PC-9 (cell line): Measurements from ENCODE around the gene PSTPIP1. TPM values are rescaled to one million over a fixed set of nuclear protein-coding genes. Genes with fewer than 3 reads are reported as not detected.

Experiments used
- BruUV-seq: library from RNA; stranded (reverse); fragments of 400-500 nt; replicated peaks from 2 replicates; lab custom pipeline; 2021; lab: Mats Ljungman, UMichigan
- CTCF ChIA-PET: fragments of 300-600 bp; sonication (Branson Sonifier 250); formaldehyde crosslinking; loops from one replicate; lab custom pipeline; 2022; ENCODE audit warnings: antibody characterized with exemption; lab: Charles Lee
- POLR2A ChIA-PET: fragments of 300-600 bp; sonication (Branson Sonifier 250); formaldehyde crosslinking; loops from one replicate; lab custom pipeline; 2022; ENCODE audit warnings: antibody characterized with exemption; ENCODE audit not compliant: unreplicated experiment; lab: Charles Lee
- DNase-seq, 2 experiments: peaks; one replicate each; pipeline versions ENCODE4 v3.0.0 to v3.0.0-alpha.2; 2015 to 2022; ENCODE audit warnings: mixed read lengths in 1 of 2
- H2AFZ ChIP-seq: fragments of 200-600 bp; sonication (generic); 2 replicates; pipeline ENCODE4 v1.8.1; 2017; ENCODE audit warnings: antibody characterized with exemption
- H3F3A ChIP-seq: fragments of 200-600 bp; sonication (generic); 2 replicates; pipeline ENCODE4 v1.8.1; 2017; ENCODE audit warnings: antibody characterized with exemption, mild to moderate bottlenecking, low read depth; ENCODE audit not compliant: insufficient read depth
- H3K27ac ChIP-seq: fragments of 200-600 bp; sonication (generic); 2 replicates; pipeline ENCODE4 v1.6.1; 2016; ENCODE audit warnings: mixed run types
- H3K27me3 ChIP-seq: fragments of 200-600 bp; sonication (generic); 2 replicates; pipeline ENCODE4 v1.6.1; 2016; ENCODE audit warnings: low read depth, mixed run types; ENCODE audit not compliant: insufficient read depth
- H3K36me3 ChIP-seq: fragments of 200-600 bp; sonication (generic); 2 replicates; pipeline ENCODE4 v1.6.1; 2016; ENCODE audit warnings: low read depth, mixed run types
- H3K4me1 ChIP-seq: fragments of 200-600 bp; sonication (generic); replicated peaks from 2 replicates; pipeline ENCODE4 v1.6.1; 2016; ENCODE audit warnings: mixed run types; ENCODE audit not compliant: insufficient read depth
- H3K4me2 ChIP-seq: fragments of 200-600 bp; sonication (generic); 2 replicates; pipeline ENCODE4 v1.6.1; 2017; ENCODE audit warnings: mixed run types
- H3K4me3 ChIP-seq: fragments of 200-600 bp; sonication (generic); 2 replicates; pipeline ENCODE4 v1.6.1; 2016; ENCODE audit warnings: mixed run types
- H3K79me2 ChIP-seq: fragments of 200-600 bp; sonication (generic); 2 replicates; pipeline ENCODE4 v1.6.1; 2017; ENCODE audit warnings: low read depth, mixed run types
- H3K9me2 ChIP-seq: fragments of 200-600 bp; sonication (generic); 2 replicates; pipeline ENCODE4 v1.8.1; 2017; ENCODE audit warnings: mild to moderate bottlenecking; ENCODE audit not compliant: insufficient read depth
- H3K9me3 ChIP-seq: fragments of 200-600 bp; sonication (generic); 2 replicates; pipeline ENCODE4 v1.8.1; 2016; ENCODE audit warnings: low read depth; ENCODE audit not compliant: insufficient read depth
- H4K20me1 ChIP-seq: fragments of 200-600 bp; sonication (generic); 2 replicates; pipeline ENCODE4 v1.8.1; 2017; ENCODE audit not compliant: insufficient read depth
- EZH2 ChIP-seq: fragments of 200-600 bp; sonication (generic); IDR thresholded peaks from 2 replicates; pipeline ENCODE4 v1.8.0; 2017; ENCODE audit warnings: antibody characterized with exemption, low read depth
- intact Hi-C: fragments of 100-400 bp; cut with micrococcal nuclease; formaldehyde crosslinking; loops from one replicate; pipeline ENCODE4 v1.10.0; 2022; ENCODE audit not compliant: unreplicated experiment
- total RNA-seq: library from RNA; stranded (reverse); gene quantifications from 2 replicates; pipeline ENCODE4 v1.2.3, GENCODE V29; 2021
- TF ChIP-seq, protein P1 (sequence below): fragments of 200-600 bp; sonication (generic); conservative IDR thresholded peaks from 2 replicates; pipeline ENCODE4 v1.6.1; 2017; ENCODE audit warnings: mixed run types, antibody characterized with exemption, mild to moderate bottlenecking, moderate library complexity

PSTPIP1 gene
- total RNA-seq, 1 experiment from 2014 or later = not detected

GRCh38 chr15:76987896-76988860 is 6.7 kb upstream of the PSTPIP1 start:
- no peak for DNase-seq
- no peaks in the 10 kb centered on the region for H3K27me3 ChIP-seq
- no peaks in the 10 kb centered on the region for H3K36me3 ChIP-seq
- peaks cover 12% of the 10 kb centered on the region for H3K4me1 ChIP-seq
- intact Hi-C loops = no loop called here
- no peaks in the 10 kb centered on the region for H3K9me3 ChIP-seq
- no peak overlapping the region for H3K4me3 ChIP-seq
- no peak overlapping the region for H3K4me2 ChIP-seq
- H3F3A ChIP-seq = peaks cover 9% of the 10 kb centered on the region; the same call in 1 of the 2 replicates
- ChIA-PET POLR2A (no interaction called here), CTCF (no interaction called here)
- BruUV-seq = no TSS peak
- TF ChIP-seq EZH2 = no peak
- TF ChIP-seq, protein P1, sequence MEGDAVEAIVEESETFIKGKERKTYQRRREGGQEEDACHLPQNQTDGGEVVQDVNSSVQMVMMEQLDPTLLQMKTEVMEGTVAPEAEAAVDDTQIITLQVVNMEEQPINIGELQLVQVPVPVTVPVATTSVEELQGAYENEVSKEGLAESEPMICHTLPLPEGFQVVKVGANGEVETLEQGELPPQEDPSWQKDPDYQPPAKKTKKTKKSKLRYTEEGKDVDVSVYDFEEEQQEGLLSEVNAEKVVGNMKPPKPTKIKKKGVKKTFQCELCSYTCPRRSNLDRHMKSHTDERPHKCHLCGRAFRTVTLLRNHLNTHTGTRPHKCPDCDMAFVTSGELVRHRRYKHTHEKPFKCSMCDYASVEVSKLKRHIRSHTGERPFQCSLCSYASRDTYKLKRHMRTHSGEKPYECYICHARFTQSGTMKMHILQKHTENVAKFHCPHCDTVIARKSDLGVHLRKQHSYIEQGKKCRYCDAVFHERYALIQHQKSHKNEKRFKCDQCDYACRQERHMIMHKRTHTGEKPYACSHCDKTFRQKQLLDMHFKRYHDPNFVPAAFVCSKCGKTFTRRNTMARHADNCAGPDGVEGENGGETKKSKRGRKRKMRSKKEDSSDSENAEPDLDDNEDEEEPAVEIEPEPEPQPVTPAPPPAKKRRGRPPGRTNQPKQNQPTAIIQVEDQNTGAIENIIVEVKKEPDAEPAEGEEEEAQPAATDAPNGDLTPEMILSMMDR = no peak
- no peaks in the 10 kb centered on the region for H3K79me2 ChIP-seq
- no peak overlapping the region for H2AFZ ChIP-seq
- H3K27ac ChIP-seq = no peak overlapping the region
- no peaks in the 10 kb centered on the region for H4K20me1 ChIP-seq
- no peaks in the 10 kb centered on the region for H3K9me2 ChIP-seq

DNA sequence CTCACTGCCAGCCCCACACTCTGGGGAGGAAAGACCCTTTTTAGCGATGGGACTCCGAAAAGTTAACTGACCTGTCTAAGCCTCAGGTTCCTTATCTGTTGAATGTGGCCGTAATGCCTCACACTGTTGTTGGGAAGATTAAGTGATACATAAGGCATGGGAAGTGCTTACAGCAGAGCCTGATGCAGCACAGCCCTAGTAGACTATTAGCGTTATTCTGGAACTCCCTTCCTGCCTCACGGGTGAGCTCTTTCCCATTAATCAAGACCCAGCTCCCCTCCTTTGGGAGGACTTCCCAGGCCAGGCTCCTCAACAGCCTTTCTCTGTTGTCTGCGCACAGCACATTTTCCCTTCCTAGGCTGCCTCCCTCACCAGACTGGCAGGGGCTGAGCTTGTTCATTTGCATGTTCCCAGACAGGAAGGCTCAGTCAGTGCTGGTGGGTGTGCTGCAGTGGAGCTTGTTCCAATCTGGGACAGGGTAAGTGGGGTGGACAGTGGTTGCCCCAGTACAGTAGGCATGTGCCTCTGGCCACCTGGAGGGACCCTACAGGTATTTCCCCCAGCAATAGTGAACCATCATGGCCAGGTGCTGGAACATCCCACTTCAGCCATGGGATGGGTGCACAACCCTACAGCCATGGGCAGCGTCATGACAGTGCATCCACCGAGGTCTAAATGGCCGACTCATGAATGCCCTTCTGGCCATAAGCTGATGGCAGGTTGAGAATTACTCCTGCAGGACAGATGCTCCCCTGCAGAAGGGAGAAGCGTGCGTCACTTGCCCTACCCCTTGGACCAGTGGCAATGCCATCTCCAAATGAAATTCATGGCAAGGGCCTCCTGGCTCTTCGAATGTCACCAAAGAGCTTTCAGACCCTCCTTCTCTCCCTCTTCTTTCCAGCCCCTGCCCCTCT is 5.8 kb upstream of the PSTPIP1 start:
- BruUV-seq = no TSS peak
- Histone ChIP-seq H3K4me1 (peaks cover 3% of the 10 kb centered on the region), H3K27ac (no peak overlapping the region), H4K20me1 (no peaks in the 10 kb centered on the region), H3K79me2 (no peaks in the 10 kb centered on the region), H3K4me3 (no peak overlapping the region), H3K4me2 (no peak overlapping the region), H3F3A (peaks cover under 1% of the 10 kb centered on the region; the same call in 1 of the 2 replicates), H2AFZ (no peak overlapping the region), H3K36me3 (no peaks in the 10 kb centered on the region), H3K9me2 (no peaks in the 10 kb centered on the region), H3K27me3 (no peaks in the 10 kb centered on the region), H3K9me3 (no peaks in the 10 kb centered on the region)
- intact Hi-C loops = no loop called here
- TF ChIP-seq EZH2 = no peak
- TF ChIP-seq, protein P1 = no peak
- ChIA-PET CTCF (no interaction called here), POLR2A (no interaction called here)
- DNase-seq = no peak

- H3K36me3 ChIP-seq = no peaks in the 10 kb centered on the region
- no peaks in the 10 kb centered on the region for H3K9me2 ChIP-seq
- no peaks in the 10 kb centered on the region for H3K79me2 ChIP-seq
- intact Hi-C loops = no loop called here
- TF ChIP-seq, protein P1 = no peak
- TF ChIP-seq EZH2 = no peak
- no peak overlapping the region for H3K27ac ChIP-seq
- BruUV-seq = no TSS peak
- no peaks in the 10 kb centered on the region for H4K20me1 ChIP-seq
- POLR2A ChIA-PET = no interaction called here
- no peaks in the 10 kb centered on the region for H3K27me3 ChIP-seq
- DNase-seq = no peak
- H3F3A ChIP-seq = no peaks in the 10 kb centered on the region
- H3K4me1 ChIP-seq = no peaks in the 10 kb centered on the region
- H3K4me2 ChIP-seq = no peak overlapping the region
- no peaks in the 10 kb centered on the region for H3K9me3 ChIP-seq
- H3K4me3 ChIP-seq = no peak overlapping the region
- CTCF ChIA-PET = no interaction called here
- no peak overlapping the region for H2AFZ ChIP-seq
Measured at GRCh38 chr15:76991048-76991447, 3.9 kb upstream of the PSTPIP1 start.
